ENCODE data around the gene ACD.
"Not testable (repeated sequence)": the region's sequence is repeated elsewhere in the genome, so short reads cannot be mapped to it uniquely, and the experiment has no call there.

The ACD gene

GRCh38 chr16:67659675-67660563, at the start of gene ACD:
TSS of gene ACD (minus strand) at chr16:67660260. CDS start at chr16:67660220, 40 bp downstream.
- peak; percentile 61 for DNase-seq

- DNase-seq = no peak
Observed at GRCh38 chr16:67709050-67709449, 49.0 kb upstream of the ACD start.

- no peak for DNase-seq
Observed at GRCh38 chr16:67708368-67708771, 48.3 kb upstream of the ACD start.

- DNase-seq = no peak
Observed at GRCh38 chr16:67707790-67708189, 47.7 kb upstream of the ACD start.

GRCh38 chr16:67707210-67707609, 47.1 kb upstream of the ACD start:
- DNase-seq = no peak

GRCh38 chr16:67704110-67704509, 44.0 kb upstream of the ACD start:
- no peak for DNase-seq

GRCh38 chr16:67703626-67704025, 43.6 kb upstream of the ACD start:
- no peak for DNase-seq

GRCh38 chr16:67702130-67702529, 42.1 kb upstream of the ACD start:
- DNase-seq = no peak

GRCh38 chr16:67701420-67701819, 41.4 kb upstream of the ACD start:
- no peak for DNase-seq

GRCh38 chr16:67699265-67699664, 39.2 kb upstream of the ACD start:
- no peak for DNase-seq

GRCh38 chr16:67697422-67698185, 37.5 kb upstream of the ACD start:
- no peak for DNase-seq

- DNase-seq = no peak
Observed at GRCh38 chr16:67694611-67695010, 34.6 kb upstream of the ACD start.

GRCh38 chr16:67693517-67694285, 33.6 kb upstream of the ACD start:
- not testable (repeated sequence) for DNase-seq

GRCh38 chr16:67685388-67686112, 25.5 kb upstream of the ACD start:
- DNase-seq = no peak

- no peak for DNase-seq
Observed at GRCh38 chr16:67683767-67684166, 23.7 kb upstream of the ACD start.

GRCh38 chr16:67679935-67680897, 20.2 kb upstream of the ACD start:
- DNase-seq = no peak

- no peak for DNase-seq
Observed at GRCh38 chr16:67678354-67679023, 18.4 kb upstream of the ACD start.

- no peak for DNase-seq
Observed at GRCh38 chr16:67677712-67678111, 17.7 kb upstream of the ACD start.

- DNase-seq = no peak
Observed at GRCh38 chr16:67676939-67677338, 16.9 kb upstream of the ACD start.

GRCh38 chr16:67676516-67676915, 16.5 kb upstream of the ACD start:
- DNase-seq = no peak

- DNase-seq = no peak
Observed at GRCh38 chr16:67675999-67676398, 15.9 kb upstream of the ACD start.
